ENCODE measurements around the gene RGS3.
A peak's percentile ranks its signal among the peaks of the same experiment; 100 is the strongest.

Gene RGS3

GRCh38 chr9:113514061-113514460 is 50.5 kb downstream of the RGS3 start:
- DNase-seq, result no peak

GRCh38 chr9:113514748-113515147 is 51.2 kb downstream of the RGS3 start:
- no peak for DNase-seq

GRCh38 chr9:113515862-113516261 is 52.3 kb downstream of the RGS3 start:
- no peak for DNase-seq

GRCh38 chr9:113516840-113517577 is 53.5 kb downstream of the RGS3 start:
- DNase-seq, result peak; percentile 87

GRCh38 chr9:113519426-113520108 is 56.0 kb downstream of the RGS3 start:
- no peak for DNase-seq

GRCh38 chr9:113520109-113520642 is 56.6 kb downstream of the RGS3 start:
- DNase-seq, result peak; percentile 82

- DNase-seq, result no peak
These were observed 58.2 kb downstream of the RGS3 start for GRCh38 chr9:113521693-113522255.

- DNase-seq, result no peak
These were observed 58.9 kb downstream of the RGS3 start for GRCh38 chr9:113522419-113522818.

- DNase-seq, result no peak
These were observed 59.3 kb downstream of the RGS3 start for GRCh38 chr9:113522858-113523257.

- DNase-seq, result peak; percentile 89
These were observed 60.1 kb downstream of the RGS3 start for GRCh38 chr9:113523421-113524141.

- DNase-seq, result no peak
These were observed 60.9 kb downstream of the RGS3 start for GRCh38 chr9:113524468-113524867.

GRCh38 chr9:113525205-113525604 is 61.7 kb downstream of the RGS3 start:
- no peak for DNase-seq

GRCh38 chr9:113525831-113526230 is 62.3 kb downstream of the RGS3 start:
- DNase-seq, result no peak

GRCh38 chr9:113526231-113526746 is 62.8 kb downstream of the RGS3 start:
- DNase-seq, result peak; percentile 34

- DNase-seq, result peak; percentile 19
These were observed 63.3 kb downstream of the RGS3 start for GRCh38 chr9:113526841-113527240.

GRCh38 chr9:113528088-113528487 is 64.6 kb downstream of the RGS3 start:
- DNase-seq, result no peak

GRCh38 chr9:113528811-113529210 is 65.3 kb downstream of the RGS3 start:
- no peak for DNase-seq

GRCh38 chr9:113529336-113530009 is 65.9 kb downstream of the RGS3 start:
- DNase-seq, result no peak

GRCh38 chr9:113530022-113530635 is 66.6 kb downstream of the RGS3 start:
- no peak for DNase-seq

GRCh38 chr9:113530942-113531341 is 67.4 kb downstream of the RGS3 start:
- no peak for DNase-seq

- DNase-seq, result no peak
These were observed 68.6 kb downstream of the RGS3 start for GRCh38 chr9:113531919-113532808.

Measured in activated effector memory CD4-positive, alpha-beta T cell treated with anti-CD3 and anti-CD28 coated beads, Interleukin-2, amount 50 U/mL, for 16 hours (primary cell).